Ectodermal cell (in vitro differentiated cells): ENCODE measurements around the gene TRPC1.
"Not testable (repeated sequence)": the region's sequence is repeated elsewhere in the genome, so short reads cannot be mapped to it uniquely, and the experiment has no call there.

Experiments
- H3K27ac ChIP-seq: 2 replicates; pipeline ENCODE4 v1.7.0; 2013; ENCODE audit warnings: mild to moderate bottlenecking, low read depth, low read length; ENCODE audit not compliant: insufficient read depth, poor library complexity, severe bottlenecking
- H3K27me3 ChIP-seq: 2 replicates; pipeline ENCODE4 v1.7.0; 2013; ENCODE audit warnings: mild to moderate bottlenecking, low read length; ENCODE audit not compliant: insufficient read depth, control insufficient read depth, poor library complexity, severe bottlenecking
- H3K36me3 ChIP-seq: one replicate; pipeline ENCODE4 v1.7.0; 2013; ENCODE audit warnings: low read length; ENCODE audit not compliant: control insufficient read depth, insufficient read depth
- H3K4me1 ChIP-seq: one replicate; pipeline ENCODE4 v1.7.0; 2013; ENCODE audit warnings: low read length; ENCODE audit not compliant: control insufficient read depth, insufficient read depth
- H3K4me3 ChIP-seq: 2 replicates; pipeline ENCODE4 v1.7.0; 2013; ENCODE audit warnings: low read depth, low read length, control low read depth; ENCODE audit not compliant: insufficient read depth
- H3K9me3 ChIP-seq: 2 replicates; pipeline ENCODE4 v1.7.0; 2013; ENCODE audit warnings: mild to moderate bottlenecking, low read length, moderate library complexity; ENCODE audit not compliant: control insufficient read depth
- WGBS, 2 experiments: methylation state at CpG; one replicate each; pipeline ENCODE4 v1.1.7; 2013; ENCODE audit warnings: missing lambda C conversion rate in 2 of 2; 5-methylcytosine and 5-hydroxymethylcytosine counted together

Gene TRPC1

DNA sequence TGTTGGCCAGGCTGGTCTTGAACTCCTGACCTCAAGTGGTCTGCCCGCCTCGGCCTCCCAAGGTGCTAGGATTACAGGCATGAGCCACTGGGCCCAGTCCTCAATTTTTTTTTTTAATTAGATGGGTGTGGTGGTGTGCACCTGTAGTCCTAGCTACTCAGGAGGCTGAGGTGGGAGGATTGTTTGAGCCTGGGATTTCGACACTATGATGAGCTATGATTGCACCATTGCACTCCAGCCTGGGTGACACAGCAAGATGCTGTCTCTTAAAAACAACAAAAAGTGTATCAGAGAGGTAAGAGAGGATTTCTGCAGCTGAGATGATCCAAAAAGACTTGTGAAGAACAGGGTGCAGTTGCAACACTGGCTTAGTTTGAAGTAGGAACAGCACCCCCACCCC is 9.0 kb upstream of the TRPC1 start:
- H3K4me1 ChIP-seq, H3K27ac ChIP-seq, H3K36me3 ChIP-seq, H3K9me3 ChIP-seq, H3K27me3 ChIP-seq, H3K4me3 ChIP-seq: not testable (repeated sequence)
- WGBS, 2 experiments: 88 to 98% methylated on average over 3 of the region's 3 CpGs

- H3K4me1 ChIP-seq: no peaks in the 10 kb centered on the region
- WGBS, 2 experiments: 86 to 87% methylated on average over 3 to 4 of the region's 4 CpGs
- H3K27me3 ChIP-seq: no peaks in the 10 kb centered on the region
- H3K9me3 ChIP-seq: no peaks in the 10 kb centered on the region
- no peak overlapping the region for H3K27ac ChIP-seq
- H3K4me3 ChIP-seq: no peak overlapping the region
- no peaks in the 10 kb centered on the region for H3K36me3 ChIP-seq
Measured at GRCh38 chr3:142716102-142716501, 7.7 kb upstream of the TRPC1 start.

GRCh38 chr3:142723665-142723967 is 218 bp upstream of the TRPC1 start:
- H3K27ac ChIP-seq: no peak overlapping the region
- no peaks in the 10 kb centered on the region for H3K9me3 ChIP-seq
- no peaks in the 10 kb centered on the region for H3K27me3 ChIP-seq
- H3K4me1 ChIP-seq: peaks cover 7% of the 10 kb centered on the region
- WGBS, 2 experiments: 4 to 5% methylated on average over 10 of the region's 10 CpGs
- no peaks in the 10 kb centered on the region for H3K36me3 ChIP-seq
- peak overlapping the region; percentile 94 for H3K4me3 ChIP-seq

GRCh38 chr3:142724682-142725356 is 985 bp downstream of the TRPC1 start:
- H3K27me3 ChIP-seq: no peaks in the 10 kb centered on the region
- H3K4me1 ChIP-seq: peaks cover 7% of the 10 kb centered on the region
- WGBS, 2 experiments: 0 to 1% methylated on average over 35 of the region's 35 CpGs
- peak overlapping the region; percentile 94 for H3K4me3 ChIP-seq
- no peaks in the 10 kb centered on the region for H3K36me3 ChIP-seq
- H3K27ac ChIP-seq: peak overlapping the region; percentile 98
- H3K9me3 ChIP-seq: no peaks in the 10 kb centered on the region

- 48 to 49% methylated on average over 5 of the region's 5 CpGs for WGBS, 2 experiments
- H3K9me3 ChIP-seq: no peaks in the 10 kb centered on the region
- peaks cover 7% of the 10 kb centered on the region for H3K4me1 ChIP-seq
- H3K27ac ChIP-seq: no peak overlapping the region
- H3K4me3 ChIP-seq: peak overlapping the region; percentile 94
- no peaks in the 10 kb centered on the region for H3K36me3 ChIP-seq
- H3K27me3 ChIP-seq: no peaks in the 10 kb centered on the region
Measured at GRCh38 chr3:142725357-142725739, 1.5 kb downstream of the TRPC1 start.

DNA sequence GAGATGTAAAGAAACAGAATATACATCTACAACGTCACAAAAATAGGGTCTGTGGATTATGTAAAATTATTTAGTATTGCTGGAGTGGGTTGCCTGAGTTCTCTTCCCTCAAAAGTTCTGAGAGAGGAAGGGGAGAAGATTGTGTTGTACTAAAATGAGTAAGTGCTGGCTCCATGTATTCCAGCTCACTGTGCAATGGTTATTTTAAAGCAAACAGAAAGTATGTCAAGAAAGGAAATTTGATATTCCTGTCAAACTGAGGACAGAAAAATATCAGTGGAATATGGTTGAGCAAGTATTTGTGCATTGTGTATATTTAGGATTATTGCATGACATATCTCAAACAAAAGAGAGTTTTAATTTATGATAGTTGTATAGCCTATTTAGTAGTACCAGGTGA is 2.2 kb downstream of the TRPC1 start:
- WGBS, 2 experiments: 71 to 88% methylated on average over 1 of the region's 1 CpG
- Histone ChIP-seq H3K9me3 (no peaks in the 10 kb centered on the region), H3K27me3 (no peaks in the 10 kb centered on the region), H3K4me1 (peaks cover 7% of the 10 kb centered on the region), H3K36me3 (no peaks in the 10 kb centered on the region), H3K4me3 (no peak overlapping the region), H3K27ac (no peak overlapping the region)

DNA sequence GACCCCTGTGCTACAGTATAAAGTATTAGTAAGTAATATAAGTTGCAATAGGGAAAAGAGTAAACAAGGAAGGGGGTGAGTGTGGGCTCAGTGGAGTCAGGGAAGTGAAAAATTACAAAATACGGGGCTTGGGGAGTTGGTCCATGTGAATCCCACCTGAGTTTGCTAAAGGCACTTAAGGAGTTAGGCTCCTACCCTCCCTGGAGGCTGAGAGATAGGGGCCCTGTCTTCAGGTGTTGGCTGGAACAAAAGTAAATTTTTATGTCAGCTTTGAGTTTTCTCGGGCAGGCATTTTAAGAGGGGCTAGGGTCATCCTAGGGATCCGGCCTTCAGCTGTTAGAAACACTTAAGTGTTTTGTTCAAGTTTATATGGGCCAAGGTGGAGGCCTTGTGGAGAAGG is 8.2 kb downstream of the TRPC1 start:
- Histone ChIP-seq H3K4me1 (no peaks in the 10 kb centered on the region), H3K36me3 (no peaks in the 10 kb centered on the region), H3K27me3 (no peaks in the 10 kb centered on the region), H3K9me3 (no peaks in the 10 kb centered on the region), H3K27ac (no peak overlapping the region), H3K4me3 (no peak overlapping the region)
- WGBS, 2 experiments: 93 to 96% methylated on average over 3 of the region's 3 CpGs

DNA sequence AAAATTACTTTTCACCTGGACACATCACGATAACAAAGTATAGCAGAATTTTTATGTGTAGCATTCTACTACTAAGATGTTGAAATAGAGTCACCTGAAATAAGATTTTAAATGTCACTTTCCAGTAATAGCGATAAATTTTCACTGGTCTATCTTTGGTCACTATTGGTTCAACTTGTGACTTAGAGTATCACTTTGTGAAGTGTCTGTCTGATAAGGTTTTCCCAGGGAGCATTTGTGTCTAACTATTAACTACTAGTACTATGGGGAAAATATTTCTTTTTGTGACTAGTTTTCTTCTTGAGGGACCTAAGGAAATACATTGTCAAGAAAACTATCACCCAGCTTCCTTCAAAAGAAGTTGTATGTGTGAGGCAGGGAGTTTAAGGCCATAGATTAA is 11.0 kb downstream of the TRPC1 start:
- H3K36me3 ChIP-seq: no peaks in the 10 kb centered on the region
- H3K27me3 ChIP-seq: no peaks in the 10 kb centered on the region
- H3K27ac ChIP-seq: no peak overlapping the region
- no peaks in the 10 kb centered on the region for H3K9me3 ChIP-seq
- no peak overlapping the region for H3K4me3 ChIP-seq
- WGBS, 2 experiments: 94 to 96% methylated on average over 1 to 2 of the region's 2 CpGs
- no peaks in the 10 kb centered on the region for H3K4me1 ChIP-seq

GRCh38 chr3:142735462-142735861 is 11.6 kb downstream of the TRPC1 start:
- H3K9me3 ChIP-seq: no peaks in the 10 kb centered on the region
- no peaks in the 10 kb centered on the region for H3K4me1 ChIP-seq
- no peaks in the 10 kb centered on the region for H3K36me3 ChIP-seq
- no peak overlapping the region for H3K4me3 ChIP-seq
- H3K27ac ChIP-seq: no peak overlapping the region
- H3K27me3 ChIP-seq: no peaks in the 10 kb centered on the region

GRCh38 chr3:142738396-142738795 is 14.6 kb downstream of the TRPC1 start:
- no peaks in the 10 kb centered on the region for H3K36me3 ChIP-seq

DNA sequence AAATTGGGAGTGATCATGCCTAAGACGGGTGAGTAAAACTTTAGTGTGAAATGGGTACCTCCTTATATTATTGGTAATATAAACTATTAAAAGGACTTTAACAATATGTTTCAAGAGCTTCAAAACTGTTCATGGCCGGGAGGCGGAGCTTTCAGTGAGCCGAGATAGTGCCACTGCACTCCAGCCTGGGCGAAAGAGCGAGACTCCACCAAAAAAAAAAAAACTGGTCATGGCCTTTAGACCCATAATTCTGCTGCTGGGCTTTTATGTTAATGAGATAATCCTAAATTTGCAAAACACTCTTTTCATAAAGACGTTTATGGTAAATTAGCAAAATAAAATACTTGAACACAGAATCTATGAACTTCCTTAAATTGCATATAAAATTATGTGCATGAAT is 22.8 kb downstream of the TRPC1 start:
- 90 to 94% methylated on average over 5 of the region's 7 CpGs for WGBS, 2 experiments
- Histone ChIP-seq H3K36me3 (peaks cover 10% of the 10 kb centered on the region), H3K27me3 (no peaks in the 10 kb centered on the region), H3K9me3 (no peaks in the 10 kb centered on the region), H3K4me3 (no peak overlapping the region), H3K27ac (no peak overlapping the region), H3K4me1 (no peaks in the 10 kb centered on the region)

More at GRCh38 chr3:142738396-142738795, 14.6 kb downstream of the TRPC1 start:
- no peak overlapping the region for H3K27ac ChIP-seq
- no peak overlapping the region for H3K4me3 ChIP-seq
- H3K4me1 ChIP-seq: no peaks in the 10 kb centered on the region
- no peaks in the 10 kb centered on the region for H3K27me3 ChIP-seq
- no peaks in the 10 kb centered on the region for H3K9me3 ChIP-seq
